ENCODE results near the gene AFAP1L1.

Gene AFAP1L1

DNA sequence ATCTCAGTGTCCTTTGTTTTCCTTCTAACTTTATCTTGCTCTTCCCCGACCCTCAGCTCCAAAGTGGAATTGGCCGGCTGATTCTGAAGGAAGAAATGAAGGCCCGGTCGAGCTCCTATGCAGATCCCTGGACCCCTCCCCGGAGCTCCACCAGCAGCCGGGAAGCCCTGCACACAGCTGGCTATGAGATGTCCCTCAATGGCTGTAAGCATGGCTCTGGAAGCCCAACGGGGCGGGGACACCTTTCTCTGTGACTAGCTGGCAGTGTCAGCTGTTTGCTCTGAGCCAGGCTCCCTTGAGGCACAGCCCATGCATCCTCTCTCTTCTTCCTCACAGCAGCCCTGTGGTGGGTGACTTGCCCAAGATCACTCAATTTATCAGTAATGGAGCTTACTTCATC, 23.9 kb upstream of the AFAP1L1 start:
- TF ChIP-seq, protein P1, sequence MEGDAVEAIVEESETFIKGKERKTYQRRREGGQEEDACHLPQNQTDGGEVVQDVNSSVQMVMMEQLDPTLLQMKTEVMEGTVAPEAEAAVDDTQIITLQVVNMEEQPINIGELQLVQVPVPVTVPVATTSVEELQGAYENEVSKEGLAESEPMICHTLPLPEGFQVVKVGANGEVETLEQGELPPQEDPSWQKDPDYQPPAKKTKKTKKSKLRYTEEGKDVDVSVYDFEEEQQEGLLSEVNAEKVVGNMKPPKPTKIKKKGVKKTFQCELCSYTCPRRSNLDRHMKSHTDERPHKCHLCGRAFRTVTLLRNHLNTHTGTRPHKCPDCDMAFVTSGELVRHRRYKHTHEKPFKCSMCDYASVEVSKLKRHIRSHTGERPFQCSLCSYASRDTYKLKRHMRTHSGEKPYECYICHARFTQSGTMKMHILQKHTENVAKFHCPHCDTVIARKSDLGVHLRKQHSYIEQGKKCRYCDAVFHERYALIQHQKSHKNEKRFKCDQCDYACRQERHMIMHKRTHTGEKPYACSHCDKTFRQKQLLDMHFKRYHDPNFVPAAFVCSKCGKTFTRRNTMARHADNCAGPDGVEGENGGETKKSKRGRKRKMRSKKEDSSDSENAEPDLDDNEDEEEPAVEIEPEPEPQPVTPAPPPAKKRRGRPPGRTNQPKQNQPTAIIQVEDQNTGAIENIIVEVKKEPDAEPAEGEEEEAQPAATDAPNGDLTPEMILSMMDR (IDR thresholded peaks at IDR 0.05; ENCODE audit: low read depth, low read length) = no peak
- no peak for DNase-seq (ENCODE audit: extremely low read depth, low read depth)

DNA sequence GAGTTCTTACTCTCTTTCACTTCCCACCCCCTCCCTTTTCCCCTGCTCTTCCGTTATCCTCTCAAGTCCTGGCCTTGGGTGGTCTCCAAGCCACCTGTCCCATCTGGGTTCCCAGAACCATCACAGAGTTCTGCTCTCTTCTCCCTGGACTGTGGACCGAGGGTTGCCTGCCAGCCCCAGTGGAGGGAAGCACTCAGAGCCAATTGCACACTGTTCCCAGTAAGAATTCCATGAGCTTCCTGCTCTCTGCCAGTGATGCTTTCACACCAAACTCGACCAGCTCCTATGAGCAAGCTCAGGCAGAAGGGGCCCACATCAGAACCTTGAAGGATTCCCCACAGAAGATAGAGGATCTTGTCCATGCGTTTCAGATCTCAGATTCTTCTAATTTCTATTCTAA, 20.1 kb upstream of the AFAP1L1 start:
- no peak for DNase-seq (ENCODE audit: extremely low read depth, low read depth)
- TF ChIP-seq, protein P1 (IDR thresholded peaks at IDR 0.05; ENCODE audit: low read depth, low read length) = no peak

DNA sequence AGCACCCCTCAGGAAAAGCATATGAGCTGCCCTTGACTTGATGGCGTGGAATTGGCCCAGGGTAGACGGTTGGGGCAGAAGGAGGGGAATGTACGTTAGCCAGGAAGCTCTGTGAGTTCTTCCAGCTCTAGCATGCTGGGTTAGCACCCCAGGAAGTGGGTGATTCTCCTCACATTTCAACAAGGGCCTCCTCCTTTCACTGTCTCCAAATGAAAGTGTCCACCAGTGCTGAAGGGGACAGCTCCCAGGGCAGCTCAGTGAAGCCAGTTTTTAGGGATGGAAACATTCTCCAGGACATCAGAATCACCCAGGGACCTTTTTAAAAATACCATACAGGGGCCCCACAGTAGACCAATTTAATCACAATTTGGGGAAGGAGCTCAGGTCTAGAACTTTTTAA, 17.2 kb upstream of the AFAP1L1 start:
- TF ChIP-seq, protein P1 (IDR thresholded peaks at IDR 0.05; ENCODE audit: low read depth, low read length) = no peak
- no peak for DNase-seq (ENCODE audit: extremely low read depth, low read depth)

DNA sequence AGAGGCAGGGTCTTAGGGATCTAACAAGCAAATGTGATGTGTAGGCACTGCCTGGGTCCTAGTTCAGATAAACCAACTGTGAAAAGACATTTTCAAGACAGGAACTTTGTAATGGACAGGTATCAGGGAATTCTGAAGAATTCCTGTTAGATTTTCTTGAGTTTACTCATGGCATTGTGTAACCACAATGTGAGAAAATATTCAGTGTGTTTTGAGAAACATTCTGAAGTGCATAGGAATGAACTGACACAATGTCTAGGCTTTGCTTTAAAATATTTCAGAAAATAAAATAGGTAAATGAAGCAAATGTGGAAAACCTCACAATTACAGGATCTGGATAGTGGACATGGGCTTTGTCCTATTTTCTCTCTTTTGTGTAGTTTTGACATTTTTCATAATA, 15.2 kb upstream of the AFAP1L1 start:
- TF ChIP-seq, protein P1 (IDR thresholded peaks at IDR 0.05; ENCODE audit: low read depth, low read length) = no peak
- DNase-seq (ENCODE audit: extremely low read depth, low read depth) = no peak

DNA sequence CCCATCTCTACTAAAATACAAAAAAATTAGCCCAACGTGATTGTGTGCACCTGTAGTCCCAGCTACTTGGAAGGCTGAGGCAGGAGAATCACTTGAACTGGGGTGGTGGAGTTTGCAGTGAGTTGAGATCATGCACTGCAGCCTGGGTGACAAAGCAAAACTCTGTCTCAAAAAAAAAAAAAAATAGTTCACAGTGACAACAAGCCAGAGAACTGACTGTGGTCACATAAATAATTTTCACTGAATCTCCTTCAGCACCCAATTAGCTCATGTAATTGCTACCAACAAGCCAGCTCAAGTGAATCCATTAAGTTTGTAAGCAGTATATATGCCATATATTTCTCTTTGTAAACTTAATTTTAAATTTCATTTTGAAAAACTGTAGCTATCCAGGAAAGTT, 14.5 kb upstream of the AFAP1L1 start:
- DNase-seq (ENCODE audit: extremely low read depth, low read depth) = no peak
- TF ChIP-seq, protein P1 (IDR thresholded peaks at IDR 0.05; ENCODE audit: low read depth, low read length) = no peak

DNA sequence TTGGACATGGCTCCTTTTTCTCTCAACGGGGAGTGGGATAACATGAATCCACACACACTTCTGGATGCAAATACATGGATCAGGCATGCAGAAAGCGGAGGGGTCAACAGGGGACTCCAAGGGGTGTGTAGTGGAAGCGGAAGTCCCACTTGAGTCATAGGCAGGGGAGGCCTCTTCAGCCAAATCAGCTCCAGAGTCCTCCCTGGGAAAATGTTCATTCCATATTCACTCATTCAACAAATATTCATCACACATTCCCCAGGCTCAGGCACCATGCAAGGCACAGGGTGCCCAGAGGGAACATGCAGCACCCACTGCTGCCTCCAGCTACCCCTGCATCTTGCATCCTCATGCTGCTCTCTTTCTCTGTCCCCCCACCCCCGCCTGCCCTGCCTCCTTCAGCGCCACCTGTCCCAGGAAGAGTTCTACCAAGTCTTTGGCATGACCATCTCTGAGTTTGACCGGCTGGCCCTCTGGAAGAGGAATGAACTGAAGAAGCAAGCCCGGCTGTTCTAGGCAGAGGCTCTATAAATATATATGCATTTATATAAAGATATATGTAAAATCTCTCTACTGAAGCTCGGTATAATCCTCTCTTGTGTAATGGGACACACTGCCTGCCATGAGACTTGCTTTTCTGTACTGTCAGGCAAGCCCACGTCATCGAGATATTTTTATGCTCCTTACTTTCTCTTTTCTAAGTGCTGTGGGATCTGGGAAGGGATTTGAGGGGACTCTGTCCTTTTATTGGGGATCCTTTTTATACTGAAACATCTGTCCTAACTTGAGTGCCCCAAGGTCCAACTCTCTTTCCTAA, 13.6 kb upstream of the AFAP1L1 start:
- DNase-seq (ENCODE audit: extremely low read depth, low read depth) = no peak

DNA sequence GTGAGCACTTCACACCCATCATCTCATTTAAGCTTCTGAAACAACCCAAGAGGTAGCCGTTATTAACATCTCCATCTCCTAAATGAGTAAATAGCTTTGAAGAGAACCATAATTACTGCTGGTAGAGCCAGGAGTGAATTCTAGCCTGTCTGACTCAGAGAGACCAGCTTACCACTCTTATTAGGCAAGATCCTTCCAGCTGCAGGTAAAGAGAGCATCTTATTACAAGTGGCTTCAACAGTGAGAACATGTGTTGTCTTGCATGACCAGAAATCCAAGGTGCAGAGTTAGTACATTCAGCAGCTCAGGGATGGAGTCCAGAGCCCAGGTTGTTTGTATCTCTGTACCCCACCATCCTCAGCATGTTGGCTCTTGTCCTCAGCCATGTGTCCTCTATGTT, 10.9 kb upstream of the AFAP1L1 start:
- DNase-seq (ENCODE audit: extremely low read depth, low read depth) = no peak
- TF ChIP-seq, protein P1 (IDR thresholded peaks at IDR 0.05; ENCODE audit: low read depth, low read length) = no peak

More for the DNA sequence above, 13.6 kb upstream of the AFAP1L1 start:
- TF ChIP-seq, protein P1 (IDR thresholded peaks at IDR 0.05; ENCODE audit: low read depth, low read length) = no peak
